Right renal pelvis (tissue), 4 donors: ENCODE data around the gene PLPP4. TPM values are rescaled to one million over a fixed set of nuclear protein-coding genes. Genes with fewer than 3 reads are reported as not detected.

Source experiments
- DNase-seq, 4 donors: peaks; one replicate each; pipeline ENCODE4 v3.0.0-alpha.2; 2013; ENCODE audit warnings: low read depth in 4 of 4, low spot score in 3 of 4, missing footprints in 1 of 4
- polyA plus RNA-seq, 4 donors: library from polyadenylated mRNA; unstranded; fragments of 120-200 nt; gene quantifications; one replicate each; pipeline ENCODE4 v1.2.1, GENCODE V29; 2013; ENCODE audit not compliant: insufficient read length in 4 of 4

PLPP4 gene
- polyA plus RNA-seq, 4 donors, result 4.7 to 7.1 (median 6.0) TPM

DNA sequence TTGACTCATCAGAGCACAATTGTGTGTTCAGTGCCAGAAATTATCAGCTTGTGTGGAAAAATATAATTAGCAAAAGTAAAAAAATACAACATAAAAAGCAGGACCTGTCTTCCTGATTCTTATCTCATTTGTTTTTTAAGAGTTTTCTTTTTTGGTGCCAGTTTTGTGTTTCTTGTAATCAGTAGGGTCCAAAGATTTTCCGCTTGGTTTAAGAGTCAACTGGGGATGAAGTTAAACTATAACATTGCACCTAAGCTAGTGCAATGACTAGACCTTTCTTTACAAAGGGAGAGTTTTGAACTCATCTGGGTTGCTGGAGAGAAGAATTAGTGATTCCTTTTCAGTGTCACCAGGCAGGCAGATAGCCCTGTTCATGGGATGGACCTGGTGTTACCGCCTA, 113.4 kb downstream of the PLPP4 start:
- DNase-seq, result no peak

- no peak for DNase-seq
These were observed 114.2 kb downstream of the PLPP4 start for GRCh38 chr10:120571266-120571665.

DNA sequence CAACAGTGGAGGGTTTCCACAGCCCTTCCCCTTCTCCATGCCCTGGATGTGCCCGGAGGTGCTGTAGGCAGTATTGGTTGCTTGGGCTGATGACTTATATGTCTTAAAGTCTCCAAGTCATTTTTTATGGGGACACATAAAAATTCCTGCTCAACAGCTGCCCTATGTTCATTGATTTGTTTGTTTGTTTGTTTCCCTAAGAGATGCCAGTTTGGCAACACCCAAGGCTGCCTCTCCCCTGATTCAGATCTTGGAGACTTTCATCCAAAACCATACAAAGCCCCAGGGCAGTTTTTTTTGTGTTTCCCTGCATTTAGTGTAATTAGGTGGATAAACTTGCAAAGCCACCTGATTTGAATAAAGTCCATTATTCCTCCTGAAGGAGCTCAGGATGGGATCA, 115.3 kb downstream of the PLPP4 start:
- DNase-seq, result no peak

GRCh38 chr10:120573355-120573754, 116.3 kb downstream of the PLPP4 start:
- DNase-seq, result no peak

DNA sequence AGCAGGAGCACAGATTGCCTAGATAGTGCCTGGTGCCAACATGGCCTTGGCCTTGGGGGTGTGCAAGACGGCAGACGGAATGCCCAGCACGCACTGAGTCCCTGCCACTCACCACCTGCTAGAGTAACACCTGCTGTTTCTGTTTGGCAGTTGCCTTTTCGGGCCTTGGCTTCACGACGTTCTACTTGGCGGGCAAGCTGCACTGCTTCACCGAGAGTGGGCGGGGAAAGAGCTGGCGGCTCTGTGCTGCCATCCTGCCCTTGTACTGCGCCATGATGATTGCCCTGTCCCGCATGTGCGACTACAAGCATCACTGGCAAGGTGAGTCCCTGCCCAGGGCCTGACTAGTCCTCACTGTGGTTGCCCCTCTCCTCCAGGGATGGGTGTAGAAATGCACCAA, 118.0 kb downstream of the PLPP4 start:
- DNase-seq, result no peak

- DNase-seq, result no peak
These were observed 118.4 kb downstream of the PLPP4 start for GRCh38 chr10:120575411-120575810.

DNA sequence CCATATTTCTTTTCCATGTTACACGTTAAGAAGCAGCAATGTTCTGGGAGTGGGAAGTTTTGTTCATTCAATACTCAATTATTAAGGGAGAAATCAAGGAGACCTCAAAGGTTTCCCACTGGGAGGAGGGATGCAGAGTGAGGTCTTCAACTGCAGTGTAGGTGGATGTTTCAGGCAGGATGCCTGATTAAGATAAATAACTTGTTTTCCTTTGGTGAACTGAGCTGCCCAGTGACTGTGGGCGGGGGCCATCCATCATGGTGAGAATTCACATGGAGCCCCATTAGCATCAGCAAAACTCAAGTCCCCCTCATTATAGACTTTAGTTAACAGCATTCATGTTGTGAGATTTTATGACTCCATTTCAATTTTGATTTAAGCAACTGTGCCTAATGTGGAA, 121.1 kb downstream of the PLPP4 start:
- no peak for DNase-seq

- DNase-seq, result no peak
These were observed 121.9 kb downstream of the PLPP4 start for GRCh38 chr10:120578890-120579289.

- DNase-seq, result peak in 3 of 4 donors; percentile 28 to 57 (median 38)
These were observed 124.2 kb downstream of the PLPP4 start for GRCh38 chr10:120580918-120581895.

DNA sequence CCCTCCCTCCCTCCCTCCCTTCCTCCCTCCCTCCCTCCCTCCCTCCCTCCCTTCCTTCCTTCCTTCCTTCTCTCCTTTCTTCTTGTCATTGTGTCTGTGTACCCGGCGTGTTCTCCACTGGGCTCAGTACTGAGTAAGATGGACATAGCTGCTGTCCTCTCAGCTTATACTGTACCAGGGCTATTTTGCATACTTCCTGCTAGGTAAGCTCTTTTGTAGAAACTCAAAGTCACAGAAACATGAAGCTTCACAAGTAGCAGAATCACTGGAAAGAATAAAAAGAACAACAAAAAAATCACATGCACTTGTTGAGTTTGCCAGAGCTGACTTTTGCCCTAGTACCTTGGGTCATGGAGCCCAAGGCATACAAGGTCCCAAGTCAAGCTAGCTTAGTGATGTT, 125.7 kb downstream of the PLPP4 start:
- DNase-seq, result no peak

- no peak for DNase-seq
These were observed 126.5 kb downstream of the PLPP4 start for GRCh38 chr10:120583424-120584108.

- no peak for DNase-seq
These were observed 127.8 kb downstream of the PLPP4 start for GRCh38 chr10:120584786-120585185.

DNA sequence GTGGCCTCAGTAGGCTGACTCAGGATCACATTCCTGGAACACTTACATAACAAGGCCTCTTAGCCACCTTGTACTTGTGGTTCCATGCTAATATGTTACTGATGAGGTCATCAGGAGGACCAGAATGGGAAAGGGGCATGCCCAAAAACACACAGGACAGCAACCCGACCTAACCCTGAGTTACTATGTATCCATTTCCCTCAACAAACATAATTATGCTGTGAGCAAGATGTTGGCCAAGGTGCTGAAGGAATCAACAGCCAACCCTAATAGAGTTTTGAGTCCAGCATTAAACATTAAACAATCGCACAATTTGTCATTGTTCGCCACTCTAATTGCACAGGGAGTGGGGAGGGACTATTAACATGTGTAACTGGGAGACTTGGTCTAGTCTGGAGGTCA, 129.4 kb downstream of the PLPP4 start:
- DNase-seq, result no peak

GRCh38 chr10:120587061-120587460, 130.0 kb downstream of the PLPP4 start:
- DNase-seq, result no peak

DNA sequence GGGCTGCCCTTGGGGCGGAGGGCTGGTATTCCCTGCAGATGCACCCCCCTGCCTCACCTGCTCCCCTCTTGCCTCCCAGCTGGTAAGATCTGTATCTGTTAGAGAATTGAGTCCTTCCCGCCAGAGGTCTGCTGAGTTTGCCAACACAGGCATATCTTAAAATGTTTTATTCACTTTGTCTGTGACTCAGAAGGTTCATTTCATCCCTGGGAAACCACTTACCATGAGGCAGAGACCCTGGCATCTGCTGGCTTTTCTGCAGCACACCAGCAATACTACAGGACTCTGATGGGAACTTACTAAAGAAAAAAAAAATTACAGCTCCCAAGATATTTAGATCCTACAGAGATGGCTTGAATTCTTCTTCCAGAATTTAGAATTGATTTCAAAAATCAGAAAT, 131.3 kb downstream of the PLPP4 start:
- no peak for DNase-seq

- DNase-seq, result no peak
These were observed 136.7 kb downstream of the PLPP4 start for GRCh38 chr10:120593693-120594092.

DNA sequence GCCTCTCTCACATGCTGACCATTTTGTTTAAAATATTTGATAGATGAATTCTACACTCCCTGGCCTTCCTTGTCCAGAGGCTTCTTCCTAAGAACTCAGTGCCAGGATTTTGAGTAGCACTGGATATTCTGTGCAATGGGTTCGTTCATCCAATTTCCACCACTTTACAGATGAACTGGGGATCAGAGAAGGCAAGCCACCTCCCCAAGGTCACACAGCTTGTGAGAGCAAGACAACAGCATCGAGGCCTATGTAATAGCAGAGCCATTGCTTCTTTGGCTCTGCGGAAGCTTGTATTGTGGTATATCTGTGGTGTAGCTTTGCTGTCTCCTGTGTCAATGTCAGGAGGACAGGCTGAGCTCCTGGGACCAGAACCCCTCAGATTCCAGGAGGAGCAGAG, 140.9 kb downstream of the PLPP4 start:
- DNase-seq, result no peak

GRCh38 chr10:120598386-120598785, 141.4 kb downstream of the PLPP4 start:
- no peak for DNase-seq

GRCh38 chr10:120599200-120599724, 142.2 kb downstream of the PLPP4 start:
- DNase-seq, result no peak

GRCh38 chr10:120600871-120601649, 144.0 kb downstream of the PLPP4 start:
- DNase-seq, result no peak

DNA sequence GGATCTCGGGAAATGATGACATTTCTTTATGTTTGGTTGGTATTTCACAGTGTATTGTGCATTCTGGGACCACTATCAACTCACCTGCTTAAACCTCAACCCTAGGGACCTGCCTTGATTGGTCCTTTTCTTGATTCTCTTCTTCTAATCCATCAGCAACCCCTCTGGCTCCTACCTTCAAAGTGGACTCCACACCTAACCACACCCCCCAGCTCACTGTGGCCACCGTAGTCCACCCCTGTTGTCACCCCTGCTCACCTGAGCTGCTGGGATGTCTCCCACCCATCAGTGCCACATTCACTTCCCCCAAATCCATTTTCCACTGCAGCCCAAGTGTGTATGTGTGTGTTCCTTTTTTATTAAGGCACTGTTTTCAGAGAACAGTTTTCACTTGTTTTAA, 145.0 kb downstream of the PLPP4 start:
- DNase-seq, result no peak
